HuH-7 (cell line): ENCODE measurements around the gene RAG2.
"Not testable (repeated sequence)": the region's sequence is repeated elsewhere in the genome, so short reads cannot be mapped to it uniquely, and the experiment has no call there.

ENCODE experiments used
- DNase-seq: peaks from one replicate; pipeline ENCODE4 v3.0.0; 2011; ENCODE audit warnings: low spot score

RAG2 gene

GRCh38 chr11:36600180-36600579 lies 2.1 kb upstream of the RAG2 start:
- DNase-seq: no peak

- DNase-seq: no peak
These were observed 1.2 kb downstream of the RAG2 start for GRCh38 chr11:36596880-36597279.

GRCh38 chr11:36594316-36594989 lies 3.6 kb downstream of the RAG2 start, which contains the start of gene IFTAP:
Gene IFTAP, plus strand, starts transcription at chr11:36594502. Its CDS starts 15,602 bp downstream, at chr11:36610104.
- peak; percentile 47 for DNase-seq

GRCh38 chr11:36591433-36591832 lies 6.6 kb downstream of the RAG2 start:
- no peak for DNase-seq

- DNase-seq: no peak
These were observed 7.5 kb downstream of the RAG2 start for GRCh38 chr11:36590513-36590912.

GRCh38 chr11:36588099-36588498 lies 9.9 kb downstream of the RAG2 start:
- DNase-seq: no peak

GRCh38 chr11:36586543-36586942 lies 11.5 kb downstream of the RAG2 start:
- no peak for DNase-seq

GRCh38 chr11:36583667-36584066 lies 14.4 kb downstream of the RAG2 start:
- DNase-seq: no peak

GRCh38 chr11:36581536-36581935 lies 16.5 kb downstream of the RAG2 start:
- DNase-seq: no peak

- no peak for DNase-seq
These were observed 19.6 kb downstream of the RAG2 start for GRCh38 chr11:36578458-36578857.

GRCh38 chr11:36577859-36578258 lies 20.2 kb downstream of the RAG2 start:
- no peak for DNase-seq

GRCh38 chr11:36577373-36577772 lies 20.7 kb downstream of the RAG2 start:
- DNase-seq: no peak

- no peak for DNase-seq
These were observed 23.6 kb downstream of the RAG2 start for GRCh38 chr11:36574486-36574885.

GRCh38 chr11:36569095-36569494 lies 28.9 kb downstream of the RAG2 start:
- no peak for DNase-seq

- DNase-seq: no peak
These were observed 30.3 kb downstream of the RAG2 start, which contains the start of gene RAG1 for GRCh38 chr11:36567694-36568093. Gene RAG1, plus strand, starts transcription at chr11:36568007. Its CDS starts 5,298 bp downstream, at chr11:36573305.

- no peak for DNase-seq
These were observed 31.5 kb downstream of the RAG2 start for GRCh38 chr11:36566407-36567053.

- no peak for DNase-seq
These were observed 32.9 kb downstream of the RAG2 start for GRCh38 chr11:36565031-36565610.

GRCh38 chr11:36564376-36565030 lies 33.5 kb downstream of the RAG2 start:
- DNase-seq: peak; percentile 23

GRCh38 chr11:36558571-36559413 lies 39.2 kb downstream of the RAG2 start:
- no peak for DNase-seq

GRCh38 chr11:36557991-36558390 lies 40.0 kb downstream of the RAG2 start:
- DNase-seq: no peak

GRCh38 chr11:36557390-36557789 lies 40.6 kb downstream of the RAG2 start:
- not testable (repeated sequence) for DNase-seq
